DOHH2 (cell line): ENCODE data around the gene PPP1R11.

ENCODE experiments used
- CTCF ChIP-seq: fragments of 200-600 bp; sonication (generic); IDR thresholded peaks from one replicate; pipeline ENCODE4 v1.5.1; 2014; ENCODE audit warnings: antibody characterized with exemption, mild to moderate bottlenecking, low read depth, low read length; ENCODE audit not compliant: poor library complexity, severe bottlenecking
- EZH2phosphoT487 ChIP-seq: fragments of 200-600 bp; sonication (generic); IDR thresholded peaks from 2 replicates; pipeline ENCODE4 v1.6.1; 2017; ENCODE audit warnings: borderline replicate concordance, mild to moderate bottlenecking, antibody characterized with exemption, low read length, moderate library complexity, mixed read lengths

- TF ChIP-seq CTCF: no peak
- no peak for TF ChIP-seq EZH2phosphoT487
Observed at GRCh38 chr6:30044630-30045029, 22.4 kb upstream of the PPP1R11 start.
